Glutamatergic neuron (in vitro differentiated cells): ENCODE data around the gene HENMT1. TPM values are rescaled to one million over a fixed set of nuclear protein-coding genes. Genes with fewer than 3 reads are reported as not detected.

Source experiments
- DNase-seq: peaks from one replicate; pipeline ENCODE4 v3.0.0; 2022
- H3K27ac Mint-ChIP-seq: one replicate; pipeline ENCODE4 v1.8.0; 2020; ENCODE audit warnings: mild to moderate bottlenecking, mixed read lengths, inconsistent platforms; ENCODE audit not compliant: unreplicated experiment
- H3K27me3 Mint-ChIP-seq: one replicate; pipeline ENCODE4 v1.8.0; 2020; ENCODE audit warnings: mild to moderate bottlenecking, moderate library complexity, mixed read lengths, inconsistent platforms; ENCODE audit not compliant: unreplicated experiment
- H3K36me3 Mint-ChIP-seq: one replicate; pipeline ENCODE4 v1.8.0; 2020; ENCODE audit warnings: mild to moderate bottlenecking, mixed read lengths, inconsistent platforms; ENCODE audit not compliant: unreplicated experiment
- H3K4me1 Mint-ChIP-seq: one replicate; pipeline ENCODE4 v1.8.0; 2020; ENCODE audit warnings: mild to moderate bottlenecking, low read depth, mixed read lengths, inconsistent platforms; ENCODE audit not compliant: unreplicated experiment
- H3K4me3 Mint-ChIP-seq: one replicate; pipeline ENCODE4 v1.8.0; 2020; ENCODE audit warnings: mild to moderate bottlenecking, mixed read lengths, inconsistent platforms; ENCODE audit not compliant: unreplicated experiment
- H3K9me3 Mint-ChIP-seq: one replicate; pipeline ENCODE4 v1.8.0; 2020; ENCODE audit warnings: mild to moderate bottlenecking, moderate library complexity, mixed read lengths, inconsistent platforms; ENCODE audit not compliant: unreplicated experiment
- CTCF ChIP-seq: fragments of 200-600 bp; sonication (generic); IDR thresholded peaks from one replicate; pipeline ENCODE4 v1.5.0; 2021; ENCODE audit not compliant: partially characterized antibody, unreplicated experiment
- total RNA-seq: library from RNA; stranded (reverse); fragmentation: NEBNext Ultra II Directional; extraction: Animal tissue kit (Norgen Biotek cat#: 25700); gene quantifications from one replicate; pipeline ENCODE4 v1.2.1, GENCODE V29; 2021; ENCODE audit not compliant: unreplicated experiment

HENMT1 gene
- total RNA-seq, 1 donor from 2014 or later: 15.9 TPM

GRCh38 chr1:108598340-108598739 lies 62.6 kb downstream of the HENMT1 start:
- H3K9me3 Mint-ChIP-seq: peaks cover 3% of the 10 kb centered on the region
- H3K27me3 Mint-ChIP-seq: peaks cover 2% of the 10 kb centered on the region
- H3K27ac Mint-ChIP-seq: no peak overlapping the region
- no peak for TF ChIP-seq CTCF
- no peaks in the 10 kb centered on the region for H3K36me3 Mint-ChIP-seq
- peaks cover 19% of the 10 kb centered on the region for H3K4me1 Mint-ChIP-seq
- H3K4me3 Mint-ChIP-seq: no peak overlapping the region
- DNase-seq: no peak

Other genes starting within 250 kb of the HENMT1 start
- not detected for gene NBPF6, start 210.8 kb downstream of the HENMT1 start, total RNA-seq
- gene EEIG2, start 101.0 kb downstream of the HENMT1 start, total RNA-seq: 93.1 TPM
- 52.2 TPM for gene PRPF38B, start 31.2 kb upstream of the HENMT1 start, total RNA-seq
- not detected for gene FNDC7, start 51.8 kb upstream of the HENMT1 start, total RNA-seq
- 19.5 TPM for gene STXBP3, start 85.6 kb upstream of the HENMT1 start, total RNA-seq
- not detected for gene AKNAD1, start 196.0 kb upstream of the HENMT1 start, total RNA-seq
- gene GPSM2, start 215.9 kb upstream of the HENMT1 start, total RNA-seq: 14.4 TPM